Measurements from ENCODE around the gene NCK1. TPM values are rescaled to one million over a fixed set of nuclear protein-coding genes. Genes with fewer than 3 reads are reported as not detected.

NCK1 gene
- total RNA-seq, 1 donor from 2014 or later: 63.0 TPM

DNA sequence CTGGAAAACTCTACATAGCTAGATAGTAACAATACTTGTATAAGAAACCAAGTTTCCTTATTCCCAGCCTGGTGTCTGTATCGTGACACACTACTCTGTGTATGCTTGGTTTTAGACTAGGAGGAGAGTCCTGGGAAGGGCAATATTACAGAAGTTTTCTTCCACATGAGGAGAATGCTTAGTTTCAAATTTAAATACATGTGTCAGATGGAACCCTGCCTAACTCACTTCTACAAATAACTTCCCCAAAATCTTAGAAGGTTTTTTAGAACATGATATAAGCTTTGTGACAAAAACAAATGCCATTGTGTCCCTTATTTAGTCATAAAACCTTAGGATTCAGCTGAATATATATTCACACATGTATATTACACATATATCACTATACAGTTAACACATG, 88.6 kb downstream of the NCK1 start:
- Histone ChIP-seq H3K36me3 (peaks cover 21% of the 10 kb centered on the region), H3K4me3 (no peak overlapping the region), H3K9me3 (no peaks in the 10 kb centered on the region), H3K27me3 (ENCODE audit: low read depth) (no peaks in the 10 kb centered on the region), H3K27ac (no peak overlapping the region), H3K4me1 (peaks cover 34% of the 10 kb centered on the region)
- no peak for DNase-seq
- ATAC-seq: no peak
- intact Hi-C loops (cut with DNase I): no loop called here
- TF ChIP-seq, protein P1, sequence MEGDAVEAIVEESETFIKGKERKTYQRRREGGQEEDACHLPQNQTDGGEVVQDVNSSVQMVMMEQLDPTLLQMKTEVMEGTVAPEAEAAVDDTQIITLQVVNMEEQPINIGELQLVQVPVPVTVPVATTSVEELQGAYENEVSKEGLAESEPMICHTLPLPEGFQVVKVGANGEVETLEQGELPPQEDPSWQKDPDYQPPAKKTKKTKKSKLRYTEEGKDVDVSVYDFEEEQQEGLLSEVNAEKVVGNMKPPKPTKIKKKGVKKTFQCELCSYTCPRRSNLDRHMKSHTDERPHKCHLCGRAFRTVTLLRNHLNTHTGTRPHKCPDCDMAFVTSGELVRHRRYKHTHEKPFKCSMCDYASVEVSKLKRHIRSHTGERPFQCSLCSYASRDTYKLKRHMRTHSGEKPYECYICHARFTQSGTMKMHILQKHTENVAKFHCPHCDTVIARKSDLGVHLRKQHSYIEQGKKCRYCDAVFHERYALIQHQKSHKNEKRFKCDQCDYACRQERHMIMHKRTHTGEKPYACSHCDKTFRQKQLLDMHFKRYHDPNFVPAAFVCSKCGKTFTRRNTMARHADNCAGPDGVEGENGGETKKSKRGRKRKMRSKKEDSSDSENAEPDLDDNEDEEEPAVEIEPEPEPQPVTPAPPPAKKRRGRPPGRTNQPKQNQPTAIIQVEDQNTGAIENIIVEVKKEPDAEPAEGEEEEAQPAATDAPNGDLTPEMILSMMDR (IDR thresholded peaks at IDR 0.05): no peak

DNA sequence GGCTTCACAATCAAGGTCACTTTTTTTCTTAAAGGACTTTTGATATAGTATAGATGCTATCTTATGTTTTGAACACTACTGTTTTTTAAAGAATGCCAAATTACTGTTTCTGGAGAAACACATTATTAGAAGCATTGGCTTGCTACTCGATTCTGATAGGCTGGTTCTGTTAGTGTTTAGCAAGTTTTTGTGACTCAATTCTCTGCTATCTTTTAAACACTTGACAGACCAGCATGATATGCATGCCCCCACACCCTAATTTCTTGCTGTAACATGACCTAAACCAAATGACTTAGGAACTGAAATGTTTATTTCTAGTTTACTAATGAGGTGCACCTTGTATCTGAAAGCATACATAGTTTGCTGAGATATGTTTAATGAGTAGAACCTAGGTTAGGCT, 90.3 kb downstream of the NCK1 start:
- Histone ChIP-seq H3K9me3 (no peaks in the 10 kb centered on the region), H3K36me3 (peaks cover 10% of the 10 kb centered on the region), H3K4me1 (peaks cover 38% of the 10 kb centered on the region), H3K4me3 (no peak overlapping the region), H3K27me3 (ENCODE audit: low read depth) (no peaks in the 10 kb centered on the region), H3K27ac (no peak overlapping the region)
- TF ChIP-seq, protein P1 (IDR thresholded peaks at IDR 0.05): no peak
- intact Hi-C loops (cut with DNase I): no loop called here
- ATAC-seq (no peak), DNase-seq (no peak)

DNA sequence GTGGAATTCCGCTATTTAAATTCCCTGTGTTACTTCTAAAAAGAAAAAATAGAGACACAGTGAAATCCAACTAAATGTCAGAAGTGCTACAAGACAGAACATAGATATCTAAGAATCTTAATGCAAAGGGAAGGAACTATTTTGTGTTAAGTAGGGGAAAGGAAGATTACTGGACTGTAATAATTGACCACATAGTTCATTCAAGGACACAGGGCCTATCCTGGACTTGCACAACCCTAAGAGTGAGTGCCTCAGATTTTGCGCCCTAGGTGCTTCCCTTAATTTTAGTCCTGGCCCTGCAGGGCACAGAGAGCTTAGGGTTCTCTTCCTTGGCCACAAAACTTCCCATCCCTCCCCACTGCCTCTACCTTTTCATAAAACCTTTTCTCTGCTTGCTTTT, 92.2 kb downstream of the NCK1 start:
- Histone ChIP-seq H3K4me3 (no peak overlapping the region), H3K4me1 (peaks cover 34% of the 10 kb centered on the region), H3K9me3 (no peaks in the 10 kb centered on the region), H3K27ac (no peak overlapping the region), H3K27me3 (ENCODE audit: low read depth) (no peaks in the 10 kb centered on the region), H3K36me3 (no peaks in the 10 kb centered on the region)
- DNase-seq: no peak
- peak in 1 of 2 donors; percentile 37 for ATAC-seq
- intact Hi-C loops (cut with DNase I): no loop called here
- TF ChIP-seq, protein P1 (IDR thresholded peaks at IDR 0.05): no peak

DNA sequence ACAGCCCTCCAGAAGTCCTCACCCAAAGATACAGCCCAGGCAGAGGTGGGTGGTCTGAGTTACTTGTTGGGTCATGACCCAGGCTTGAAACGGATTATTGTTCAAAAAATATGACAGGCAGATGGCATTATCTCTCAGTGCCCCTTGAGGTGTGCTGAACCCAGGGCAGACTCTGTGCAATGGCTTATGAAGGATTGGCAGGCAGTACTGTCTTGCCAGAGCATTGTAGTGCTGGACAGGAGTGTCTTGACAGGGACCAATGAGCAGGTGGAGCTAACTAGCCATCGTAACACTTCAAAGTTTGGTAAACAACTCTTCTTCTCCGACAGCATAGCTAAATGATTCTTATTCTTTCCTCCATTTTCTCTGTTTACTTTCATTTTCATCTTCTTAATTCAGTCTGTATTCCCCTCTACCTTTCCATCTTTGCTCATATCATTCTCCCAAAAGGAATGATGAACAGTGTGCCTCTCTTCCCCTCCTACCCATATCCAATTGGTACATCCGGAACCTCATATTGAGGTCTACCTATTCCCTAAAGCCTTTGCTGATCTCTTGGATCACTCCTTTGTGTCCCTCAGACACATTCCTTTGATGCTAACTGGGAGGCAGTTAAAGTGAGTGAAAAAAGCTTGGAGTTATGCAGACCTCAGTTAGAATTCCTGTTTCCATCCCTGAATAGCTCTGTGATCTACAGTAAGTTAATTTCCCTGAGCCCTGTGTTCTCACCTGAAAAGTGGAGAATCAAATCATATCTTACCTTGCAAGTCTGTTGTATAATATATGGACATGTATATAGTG, 93.2 kb downstream of the NCK1 start:
- no peaks in the 10 kb centered on the region for H3K36me3 ChIP-seq
- no peak overlapping the region for H3K4me3 ChIP-seq
- H3K4me1 ChIP-seq: peaks cover 24% of the 10 kb centered on the region
- intact Hi-C loops (cut with DNase I): no loop called here
- TF ChIP-seq, protein P1 (IDR thresholded peaks at IDR 0.05): no peak
- no peak for ATAC-seq
- no peaks in the 10 kb centered on the region for H3K27me3 ChIP-seq (ENCODE audit: low read depth)
- DNase-seq: no peak
- no peak overlapping the region for H3K27ac ChIP-seq
- H3K9me3 ChIP-seq: no peaks in the 10 kb centered on the region

- H3K4me1 ChIP-seq: peaks cover 23% of the 10 kb centered on the region
- H3K36me3 ChIP-seq: no peaks in the 10 kb centered on the region
- H3K4me3 ChIP-seq: no peak overlapping the region
- H3K27ac ChIP-seq: no peak overlapping the region
- ATAC-seq: peak; percentile 48 to 51
- no peak for DNase-seq
- no peaks in the 10 kb centered on the region for H3K27me3 ChIP-seq (ENCODE audit: low read depth)
- TF ChIP-seq, protein P1 (IDR thresholded peaks at IDR 0.05): no peak
- no peaks in the 10 kb centered on the region for H3K9me3 ChIP-seq
- intact Hi-C loops (cut with DNase I): no loop called here
Measured at GRCh38 chr3:136955813-136956212, 93.8 kb downstream of the NCK1 start.

Measured in lower lobe of right lung (tissue), 2 donors.